ENCODE results near the gene TSBP1.

DNA sequence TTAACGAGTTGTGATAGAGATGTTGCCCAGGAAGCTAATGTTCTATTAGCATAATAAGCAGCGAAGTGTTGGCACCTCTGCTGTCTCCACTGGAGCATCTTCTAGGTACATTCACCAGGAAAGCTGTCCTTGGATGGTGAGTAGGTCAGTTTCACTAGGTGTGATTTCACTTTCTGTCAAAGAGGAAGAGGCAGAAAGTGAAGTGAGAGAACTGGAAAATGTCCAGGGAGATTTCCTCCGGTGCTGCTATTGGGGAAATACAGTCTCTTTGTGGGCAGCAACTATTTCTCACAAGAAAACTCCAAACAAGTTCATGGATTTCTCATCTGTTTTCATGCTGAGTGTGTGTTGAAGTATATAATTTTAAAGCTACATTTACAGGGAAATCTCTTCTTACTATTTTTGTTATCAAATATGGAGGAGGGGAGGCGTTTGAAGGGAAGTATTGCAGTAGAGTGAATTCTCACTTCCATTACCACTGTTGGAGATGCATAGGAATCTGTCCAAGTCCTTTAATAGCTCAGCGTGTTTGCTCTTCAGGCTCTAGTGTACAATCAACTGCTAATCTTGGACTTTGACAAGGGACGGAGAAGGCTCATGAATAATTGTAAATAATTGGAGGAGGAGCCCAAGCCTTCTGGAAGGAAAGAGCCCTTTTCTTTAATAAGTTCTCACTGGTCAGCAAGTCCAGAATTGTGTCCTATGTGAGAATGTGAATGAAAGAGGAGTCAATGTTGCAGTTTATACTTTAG lies 16.1 kb upstream of the TSBP1 start:
- TF ChIP-seq CTCF (IDR thresholded peaks at IDR 0.05) (no peak), POLR2A (IDR thresholded peaks at IDR 0.05) (no peak), EP300 (IDR thresholded peaks at IDR 0.05) (no peak)

Data from sigmoid colon (tissue), 4 donors.